Neuronal stem cell (in vitro differentiated cells): ENCODE measurements around the gene ETFA. TPM values are rescaled to one million over a fixed set of nuclear protein-coding genes. Genes with fewer than 3 reads are reported as not detected.
A peak's percentile ranks its signal among the peaks of the same experiment; 100 is the strongest.

Experiments
- DNase-seq: peaks from one replicate; pipeline ENCODE4 v3.0.0-alpha.2; 2013; ENCODE audit warnings: low spot score
- H2AFZ ChIP-seq: one replicate; pipeline ENCODE4 v1.6.1; 2013; ENCODE audit warnings: mild to moderate bottlenecking, low read length, inconsistent platforms
- H2AK5ac ChIP-seq: 2 replicates; pipeline ENCODE4 v1.6.1; 2013; ENCODE audit warnings: low read depth, mild to moderate bottlenecking, inconsistent platforms, low read length, moderate library complexity, mixed read lengths
- H2BK120ac ChIP-seq: 2 replicates; pipeline ENCODE4 v1.6.1; 2013; ENCODE audit warnings: low read depth, mild to moderate bottlenecking, inconsistent platforms, low read length, moderate library complexity, mixed read lengths
- H2BK12ac ChIP-seq: one replicate; pipeline ENCODE4 v1.6.1; 2013; ENCODE audit warnings: low read length, inconsistent platforms
- H2BK15ac ChIP-seq: 2 replicates; pipeline ENCODE4 v1.6.1; 2013; ENCODE audit warnings: mild to moderate bottlenecking, low read length, inconsistent platforms, mixed read lengths
- H2BK5ac ChIP-seq: one replicate; pipeline ENCODE4 v1.6.1; 2013; ENCODE audit warnings: inconsistent platforms, mild to moderate bottlenecking, low read length, moderate library complexity
- H3K14ac ChIP-seq: one replicate; pipeline ENCODE4 v1.6.1; 2013; ENCODE audit warnings: low read length, inconsistent platforms
- H3K18ac ChIP-seq: 2 replicates; pipeline ENCODE4 v1.6.1; 2013; ENCODE audit warnings: low read length, inconsistent platforms
- H3K23ac ChIP-seq: 2 replicates; pipeline ENCODE4 v1.6.1; 2013; ENCODE audit warnings: low read depth, mild to moderate bottlenecking, mixed read lengths, low read length, inconsistent platforms; ENCODE audit not compliant: poor library complexity
- H3K27ac ChIP-seq: replicated peaks from 3 replicates; pipeline ENCODE4 v1.5.1; 2013; ENCODE audit warnings: low read length, inconsistent platforms
- H3K27me3 ChIP-seq, 3 experiments: 2 replicates each; pipeline ENCODE4 v1.6.1; 2013; ENCODE audit warnings: low read length in 3 of 3, mild to moderate bottlenecking in 2 of 3, inconsistent platforms in 1 of 3, low read depth in 1 of 3, mixed read lengths in 1 of 3, moderate library complexity in 1 of 3; ENCODE audit not compliant: control insufficient read depth in 3 of 3, insufficient read depth in 3 of 3
- H3K36me3 ChIP-seq, 2 donors: replicated peaks in 1 of 2; 2 replicates each; pipeline ENCODE4 v1.6.1; 2013; ENCODE audit warnings: low read length in 2 of 2; ENCODE audit not compliant: control insufficient read depth in 2 of 2, insufficient read depth in 2 of 2
- H3K4ac ChIP-seq: 2 replicates; pipeline ENCODE4 v1.6.1; 2013; ENCODE audit warnings: inconsistent platforms, mild to moderate bottlenecking, low read length, moderate library complexity
- H3K4me1 ChIP-seq, 2 donors: 1 replicate in 1 of 2; 2 replicates in 1 of 2; pipeline ENCODE4 v1.6.1; 2013; ENCODE audit warnings: low read length in 2 of 2, low read depth in 1 of 2; ENCODE audit not compliant: control insufficient read depth in 2 of 2, insufficient read depth in 1 of 2
- H3K4me2 ChIP-seq: one replicate; pipeline ENCODE4 v1.6.1; 2013; ENCODE audit warnings: mild to moderate bottlenecking, low read length, inconsistent platforms; ENCODE audit not compliant: insufficient read depth, poor library complexity, severe bottlenecking
- H3K4me3 ChIP-seq, 2 donors: 2 replicates each; pipeline ENCODE4 v1.5.1; 2013; ENCODE audit warnings: low read length in 2 of 2, mild to moderate bottlenecking in 2 of 2, inconsistent platforms in 1 of 2, moderate library complexity in 1 of 2
- H3K79me1 ChIP-seq: one replicate; pipeline ENCODE4 v1.6.1; 2013; ENCODE audit warnings: low read depth, mild to moderate bottlenecking, inconsistent platforms, low read length, moderate library complexity
- H3K9ac ChIP-seq: one replicate; pipeline ENCODE4 v1.6.1; 2013; ENCODE audit warnings: mild to moderate bottlenecking, low read depth, low read length, inconsistent platforms; ENCODE audit not compliant: poor library complexity
- H3K9me3 ChIP-seq, 2 donors: replicated peaks in 1 of 2; 2 replicates each; pipeline versions ENCODE3 to v1.6.1; 2013; ENCODE audit warnings: low read length in 2 of 2, mild to moderate bottlenecking in 2 of 2, inconsistent platforms in 1 of 2, low read depth in 1 of 2, mixed read lengths in 1 of 2, moderate library complexity in 1 of 2; ENCODE audit not compliant: control insufficient read depth in 2 of 2, insufficient read depth in 1 of 2
- H4K8ac ChIP-seq: one replicate; pipeline ENCODE4 v1.6.1; 2013; ENCODE audit warnings: low read depth, mild to moderate bottlenecking, inconsistent platforms, low read length, moderate library complexity
- H4K91ac ChIP-seq: one replicate; pipeline ENCODE4 v1.6.1; 2013; ENCODE audit warnings: low read length, low read depth, mild to moderate bottlenecking, inconsistent platforms; ENCODE audit not compliant: poor library complexity
- WGBS, 2 donors: extraction: QIAGEN DNeasy Blood & Tissue Kit; methylation state at CpG; one replicate each; pipeline ENCODE4 v1.1.7; 2013; ENCODE audit warnings: missing lambda C conversion rate in 2 of 2, mixed read lengths in 1 of 2; ENCODE audit not compliant: insufficient read length in 2 of 2, insufficient replicate concordance in 1 of 2; ENCODE audit errors: extremely low coverage in 2 of 2; 5-methylcytosine and 5-hydroxymethylcytosine counted together
- polyA plus RNA-seq, 2 experiments: library from polyadenylated mRNA; stranded (reverse); fragments of 200-250 nt; gene quantifications; one replicate each; pipeline ENCODE4 v1.2.3, GENCODE V29; 2013

The ETFA gene
- polyA plus RNA-seq (2013, experiment 1 of 2): 73.4 TPM
- polyA plus RNA-seq (2013, experiment 2 of 2): 75.7 TPM

- Histone ChIP-seq H2BK15ac (peak within 1 kb of the TSS; percentile 77), H3K36me3 (no peaks in the 10 kb centered on the region), H4K91ac (peak within 1 kb of the TSS; percentile 92), H3K27ac (peak within 1 kb of the TSS; percentile 56), H2BK12ac (no peak within 1 kb of the TSS), H3K14ac (peak within 1 kb of the TSS; percentile 38), H2BK120ac (no peak within 1 kb of the TSS), H3K4me3 (peak within 1 kb of the TSS; percentile 92 to 96), H3K18ac (peak within 1 kb of the TSS; percentile 96), H3K9me3 (no peaks in the 10 kb centered on the region), H2BK5ac (no peak within 1 kb of the TSS), H3K4me2 (peak within 1 kb of the TSS; percentile 91), H3K4me1 (peaks cover 2 to 6% of the 10 kb centered on the region in 2 donors), H3K27me3 (peaks cover 0 to 21% (median 0%) of the 10 kb centered on the region in 3 experiments), H2AK5ac (peak within 1 kb of the TSS; percentile 88), H3K79me1 (no peaks in the 10 kb centered on the region), H3K9ac (peak within 1 kb of the TSS; percentile 96), H2AFZ (peak within 1 kb of the TSS; percentile 93), H4K8ac (no peak within 1 kb of the TSS), H3K23ac (peak within 1 kb of the TSS; percentile 86), H3K4ac (peak within 1 kb of the TSS; percentile 53)
- WGBS, 2 donors: no CpG with 5 or more reads among the region's 60 CpGs
- DNase-seq: peak; percentile 90
Observed at GRCh38 chr15:76311100-76311953, at the start of gene ETFA. Gene ETFA, minus strand, starts transcription at chr15:76311469. Its CDS starts 81 bp downstream, at chr15:76311388.

- no peak overlapping the region for H3K14ac ChIP-seq
- no peak overlapping the region for H2AK5ac ChIP-seq
- H3K36me3 ChIP-seq: no peaks in the 10 kb centered on the region
- no peaks in the 10 kb centered on the region for H3K4me1 ChIP-seq
- peaks cover 0 to 1% of the 10 kb centered on the region in 2 donors for H3K9me3 ChIP-seq
- H2BK120ac ChIP-seq: no peak overlapping the region
- no peak overlapping the region for H3K4me3 ChIP-seq
- no peak overlapping the region for H3K9ac ChIP-seq
- DNase-seq: no peak
- no peak overlapping the region for H3K27ac ChIP-seq
- H3K18ac ChIP-seq: no peak overlapping the region
- no peaks in the 10 kb centered on the region for H3K27me3 ChIP-seq
- no CpG with 5 or more reads among the region's 3 CpGs for WGBS, 2 donors
- H3K79me1 ChIP-seq: no peaks in the 10 kb centered on the region
- H3K4me2 ChIP-seq: no peak overlapping the region
- no peak overlapping the region for H4K8ac ChIP-seq
- no peak overlapping the region for H3K23ac ChIP-seq
- H2BK12ac ChIP-seq: no peak overlapping the region
- H4K91ac ChIP-seq: no peak overlapping the region
- H3K4ac ChIP-seq: no peak overlapping the region
- no peak overlapping the region for H2BK15ac ChIP-seq
- H2AFZ ChIP-seq: no peak overlapping the region
- no peak overlapping the region for H2BK5ac ChIP-seq
Observed at GRCh38 chr15:76360416-76360815, 49.1 kb upstream of the ETFA start.

- no CpG with 5 or more reads among the region's 3 CpGs for WGBS, 2 donors
- H2BK15ac ChIP-seq: no peak overlapping the region
Observed at GRCh38 chr15:76359152-76359551, 47.9 kb upstream of the ETFA start.

GRCh38 chr15:76358453-76358852 lies 47.2 kb upstream of the ETFA start:
- Histone ChIP-seq H3K27me3 (no peaks in the 10 kb centered on the region), H3K27ac (no peak overlapping the region), H4K91ac (no peak overlapping the region), H2AK5ac (no peak overlapping the region), H4K8ac (no peak overlapping the region), H3K9me3 (no peaks in the 10 kb centered on the region), H2BK120ac (no peak overlapping the region), H2AFZ (no peak overlapping the region), H3K79me1 (no peaks in the 10 kb centered on the region), H3K23ac (no peak overlapping the region), H3K36me3 (no peaks in the 10 kb centered on the region), H2BK5ac (no peak overlapping the region), H2BK15ac (no peak overlapping the region), H3K4ac (no peak overlapping the region), H3K4me2 (no peak overlapping the region), H3K18ac (no peak overlapping the region), H3K4me3 (no peak overlapping the region), H3K4me1 (no peaks in the 10 kb centered on the region), H3K14ac (no peak overlapping the region), H3K9ac (no peak overlapping the region), H2BK12ac (no peak overlapping the region)
- WGBS, 2 donors: no CpG with 5 or more reads among the region's 3 CpGs
- no peak for DNase-seq

More at GRCh38 chr15:76359152-76359551, 47.9 kb upstream of the ETFA start:
- Histone ChIP-seq H3K4ac (no peak overlapping the region), H4K8ac (no peak overlapping the region), H2AFZ (no peak overlapping the region), H3K4me3 (no peak overlapping the region), H4K91ac (no peak overlapping the region), H3K36me3 (no peaks in the 10 kb centered on the region), H3K27me3 (no peaks in the 10 kb centered on the region), H3K4me2 (no peak overlapping the region), H2BK5ac (no peak overlapping the region), H3K9ac (no peak overlapping the region), H2BK120ac (no peak overlapping the region), H3K4me1 (no peaks in the 10 kb centered on the region), H3K9me3 (no peaks in the 10 kb centered on the region), H3K27ac (no peak overlapping the region), H3K14ac (no peak overlapping the region), H3K79me1 (no peaks in the 10 kb centered on the region), H3K18ac (no peak overlapping the region), H3K23ac (no peak overlapping the region), H2AK5ac (no peak overlapping the region), H2BK12ac (no peak overlapping the region)
- no peak for DNase-seq
